Right lobe of liver (tissue), 6 donors: ENCODE results near the gene PADI4. TPM values are rescaled to one million over a fixed set of nuclear protein-coding genes. Genes with fewer than 3 reads are reported as not detected.

Experiments
- ATAC-seq, 4 donors: fragments of 200-7000 bp; cut with Tn5 transposase; one replicate each; pipeline ENCODE4 v1.9.1; 2020; ENCODE audit warnings: mild to moderate bottlenecking in 4 of 4, moderate library complexity in 4 of 4
- DNase-seq, 3 donors: peaks; one replicate each; pipeline ENCODE4 v3.0.0-alpha.2; 2020
- H3K27ac ChIP-seq, 3 donors: fragments of 200-600 bp; one replicate each; pipeline ENCODE4 v1.8.0; 2022
- H3K27me3 ChIP-seq, 2 donors: fragments of 200-600 bp; one replicate each; pipeline ENCODE4 v1.8.0; 2022
- H3K36me3 ChIP-seq, 4 donors: fragments of 200-600 bp; sonication (generic) in 1 of 4; one replicate each; pipeline versions ENCODE4 v1.5.1 to v1.8.0; 2017 to 2022; ENCODE audit warnings: control low read depth in 1 of 4
- H3K4me1 ChIP-seq, 4 donors: fragments of 200-600 bp; sonication (generic) in 1 of 4; one replicate each; pipeline versions ENCODE4 v1.5.1 to v1.8.0; 2017 to 2022; ENCODE audit warnings: control low read depth in 1 of 4
- H3K4me3 ChIP-seq, 3 donors: fragments of 200-600 bp; one replicate each; pipeline ENCODE4 v1.8.0; 2022
- H3K9me3 ChIP-seq, 4 donors: fragments of 200-600 bp; sonication (generic) in 1 of 4; one replicate each; pipeline versions ENCODE4 v1.5.1 to v1.8.0; 2017 to 2022; ENCODE audit warnings: control low read depth in 1 of 4
- CTCF ChIP-seq, 4 donors: fragments of 200-600 bp in 3 of 4; fragments of 450-650 bp in 1 of 4; IDR thresholded peaks; one replicate each; pipeline versions ENCODE4 v1.5.1 to v1.8.0; 2016 to 2022; ENCODE audit warnings: antibody characterized with exemption in 4 of 4, mild to moderate bottlenecking in 2 of 4
- POLR2A ChIP-seq: fragments of 450-650 bp; IDR thresholded peaks from one replicate; pipeline ENCODE4 v1.6.1; 2017; ENCODE audit warnings: antibody characterized with exemption, mild to moderate bottlenecking
- WGBS: methylation state at CpG from one replicate; pipeline ENCODE4 v1.1.6; 2018; ENCODE audit warnings: low coverage, low lambda C conversion rate; ENCODE audit not compliant: insufficient coverage; ENCODE audit errors: missing lambda C conversion rate; 5-methylcytosine and 5-hydroxymethylcytosine counted together
- intact Hi-C, 2 donors: fragments of 100-400 bp; cut with DNase I; formaldehyde crosslinking; loops; one replicate each; pipeline versions ENCODE4 v1.11.2 to v1.14.1; 2022
- total RNA-seq, 6 experiments: library from RNA; depleted of rRNA in 2 of 6; stranded (reverse); fragments of >200 nt in 2 of 6; fragmentation: NEBNext Ultra II Directional in 3 of 6; extraction: Animal tissue kit (Norgen Biotek cat#: 25700) in 3 of 6; gene quantifications; one replicate each; pipeline versions ENCODE4 v1.1.0 to v1.2.4, GENCODE V29; 2016 to 2023
- donor health status: DM: no; HTN: yes; CAD: no.
- donor health status: DM: no; HTN: no; CAD: no.
- donor health status: DM: no; HTN: no; CAD: no.
- donor health status: DM: no; HTN: yes; CAD: no.
- donor health status: DM: no; HTN: yes; CAD: no.

Gene PADI4
- total RNA-seq, 6 experiments from 2014 or later: 0.12 to 4.7 (median 1.4) TPM

GRCh38 chr1:17287130-17287776 lies 20.7 kb upstream of the PADI4 start:
- H3K4me3 ChIP-seq: no peak overlapping the region
- no peaks in the 10 kb centered on the region for H3K9me3 ChIP-seq
- no peak for TF ChIP-seq CTCF (IDR thresholded peaks at IDR 0.05)
- TF ChIP-seq POLR2A: no peak
- 65% methylated on average over 3 of the region's 5 CpGs for WGBS
- DNase-seq (no peak), ATAC-seq (no peak)
- no peaks in the 10 kb centered on the region for H3K36me3 ChIP-seq
- intact Hi-C loops: no loop called here
- H3K27ac ChIP-seq: no peak overlapping the region
- H3K27me3 ChIP-seq: no peaks in the 10 kb centered on the region
- no peaks in the 10 kb centered on the region for H3K4me1 ChIP-seq

GRCh38 chr1:17289721-17290120 lies 18.3 kb upstream of the PADI4 start:
- no peak overlapping the region for H3K27ac ChIP-seq
- TF ChIP-seq POLR2A (no peak), CTCF (IDR thresholded peaks at IDR 0.05) (no peak)
- no peak overlapping the region for H3K4me3 ChIP-seq
- intact Hi-C loops: no loop called here
- H3K36me3 ChIP-seq: no peaks in the 10 kb centered on the region
- ATAC-seq (no peak), DNase-seq (no peak)
- no peaks in the 10 kb centered on the region for H3K9me3 ChIP-seq
- H3K4me1 ChIP-seq: no peaks in the 10 kb centered on the region
- WGBS: 39% methylated on average over 2 of the region's 2 CpGs
- no peaks in the 10 kb centered on the region for H3K27me3 ChIP-seq

- intact Hi-C loops: no loop called here
- Histone ChIP-seq H3K9me3 (no peaks in the 10 kb centered on the region), H3K27me3 (no peaks in the 10 kb centered on the region), H3K4me3 (no peak overlapping the region), H3K27ac (no peak overlapping the region), H3K36me3 (no peaks in the 10 kb centered on the region), H3K4me1 (no peaks in the 10 kb centered on the region)
- ATAC-seq (no peak), DNase-seq (no peak)
- TF ChIP-seq CTCF (IDR thresholded peaks at IDR 0.05): no peak
- TF ChIP-seq POLR2A: no peak
- 58% methylated on average over 3 of the region's 3 CpGs for WGBS
Measured at GRCh38 chr1:17290553-17290952, 17.4 kb upstream of the PADI4 start.

- no peak for DNase-seq
- H3K36me3 ChIP-seq: no peaks in the 10 kb centered on the region
- WGBS: 34% methylated on average over 5 of the region's 7 CpGs
- no peaks in the 10 kb centered on the region for H3K9me3 ChIP-seq
- H3K27me3 ChIP-seq: no peaks in the 10 kb centered on the region
- no peak for ATAC-seq
- no peak overlapping the region for H3K4me3 ChIP-seq
- H3K27ac ChIP-seq: no peak overlapping the region
- no peak for TF ChIP-seq POLR2A
- TF ChIP-seq CTCF (IDR thresholded peaks at IDR 0.05): no peak
- intact Hi-C loops: no loop called here
- no peaks in the 10 kb centered on the region for H3K4me1 ChIP-seq
Measured at GRCh38 chr1:17292299-17293160, 15.5 kb upstream of the PADI4 start.
